Transverse colon (tissue), 4 donors: ENCODE measurements around the gene PTPRG. TPM values are rescaled to one million over a fixed set of nuclear protein-coding genes. Genes with fewer than 3 reads are reported as not detected.

Source experiments
- DNase-seq: peaks from one replicate; pipeline ENCODE4 v3.0.0-alpha.2; 2019
- H3K27ac ChIP-seq, 4 donors: fragments of 200-600 bp; sonication (generic); 2 replicates each; pipeline ENCODE4 v1.5.1; 2016 to 2018; ENCODE audit warnings: inconsistent platforms in 4 of 4
- H3K27me3 ChIP-seq: fragments of 200-600 bp; sonication (generic); 2 replicates; pipeline ENCODE4 v1.5.1; 2017; ENCODE audit warnings: inconsistent platforms
- H3K36me3 ChIP-seq, 4 donors: fragments of 200-600 bp; sonication (generic); 2 replicates each; pipeline ENCODE4 v1.5.1; 2017 to 2019; ENCODE audit warnings: inconsistent platforms in 4 of 4
- H3K4me1 ChIP-seq, 4 donors: fragments of 200-600 bp; sonication (generic); 2 replicates each; pipeline ENCODE4 v1.5.1; 2017 to 2020; ENCODE audit warnings: inconsistent platforms in 4 of 4
- H3K4me3 ChIP-seq, 4 donors: fragments of 200-600 bp; sonication (generic); 1 replicate in 1 of 4; 2 replicates in 3 of 4; pipeline versions ENCODE4 v1.5.1 to v1.6.1; 2017 to 2019; ENCODE audit warnings: inconsistent platforms in 4 of 4
- H3K9me3 ChIP-seq, 2 donors: fragments of 200-600 bp; sonication (generic); 2 replicates each; pipeline ENCODE4 v1.5.1; 2017 to 2019; ENCODE audit warnings: inconsistent platforms in 2 of 2
- EP300 ChIP-seq: sonication (generic); formaldehyde crosslinking; IDR thresholded peaks from one replicate; pipeline ENCODE4 v1.6.1; 2017; ENCODE audit warnings: antibody characterized with exemption, low read depth
- POLR2A ChIP-seq: fragments of 450-650 bp; IDR thresholded peaks from one replicate; pipeline ENCODE4 v1.6.1; 2016; ENCODE audit warnings: antibody characterized with exemption, mild to moderate bottlenecking, moderate library complexity
- POLR2AphosphoS5 ChIP-seq, 3 donors: sonication (generic); formaldehyde crosslinking; IDR thresholded peaks; one replicate each; pipeline ENCODE4 v1.6.1; 2016; ENCODE audit warnings: antibody characterized with exemption in 3 of 3
- WGBS, 2 donors: methylation state at CpG; one replicate each; pipeline ENCODE4 v1.1.5; 2018; ENCODE audit warnings: low coverage in 1 of 2; 5-methylcytosine and 5-hydroxymethylcytosine counted together
- in situ Hi-C, 4 donors: fragments of 200-750 bp; cut with MboI; loops; one replicate each; pipeline versions ENCODE4 v1.15.0 to v1.15.1; 2017; ENCODE audit warnings: low sequenced_read_pairs in 3 of 4, low pct_ligation_motif_present in 1 of 4, low pct_unique_long_range_greater_than_20kb in 1 of 4
- intact Hi-C: fragments of 100-400 bp; cut with DNase I; formaldehyde crosslinking; loops from one replicate; pipeline ENCODE4 v1.15.1; 2023; ENCODE audit warnings: low total_unique reads
- total RNA-seq, 4 donors: library from RNA; depleted of rRNA; stranded (reverse); fragments of >200 nt; gene quantifications; one replicate each; pipeline ENCODE4 v1.1.0, GENCODE V29; 2016
- TF ChIP-seq, protein P1 (sequence below), 5 experiments: fragments of 200-600 bp in 3 of 5; fragments of 450-650 bp in 2 of 5; sonication (generic) in 3 of 5; IDR thresholded peaks; 1 replicate in 2 of 5; 2 replicates in 3 of 5; pipeline ENCODE4 v1.5.1; 2016 to 2017; ENCODE audit warnings: antibody characterized with exemption in 5 of 5, inconsistent platforms in 3 of 5, mild to moderate bottlenecking in 2 of 5, moderate library complexity in 1 of 5

Gene PTPRG
- total RNA-seq, 4 donors from 2014 or later = 29.2 to 83.4 (median 41.6) TPM

GRCh38 chr3:61733000-61733399, 171.6 kb downstream of the PTPRG start:
- 33 to 60% methylated on average over 1 of the region's 1 CpG for WGBS, 2 donors
- Histone ChIP-seq H3K27me3 (no peaks in the 10 kb centered on the region), H3K4me1 (peaks cover 0 to 41% (median 4%) of the 10 kb centered on the region in 4 donors), H3K4me3 (no peak overlapping the region), H3K36me3 (no peaks in the 10 kb centered on the region), H3K9me3 (no peaks in the 10 kb centered on the region), H3K27ac (no peak overlapping the region)
- in situ Hi-C loops = no loop called here
- no peak for TF ChIP-seq EP300
- TF ChIP-seq, protein P1, sequence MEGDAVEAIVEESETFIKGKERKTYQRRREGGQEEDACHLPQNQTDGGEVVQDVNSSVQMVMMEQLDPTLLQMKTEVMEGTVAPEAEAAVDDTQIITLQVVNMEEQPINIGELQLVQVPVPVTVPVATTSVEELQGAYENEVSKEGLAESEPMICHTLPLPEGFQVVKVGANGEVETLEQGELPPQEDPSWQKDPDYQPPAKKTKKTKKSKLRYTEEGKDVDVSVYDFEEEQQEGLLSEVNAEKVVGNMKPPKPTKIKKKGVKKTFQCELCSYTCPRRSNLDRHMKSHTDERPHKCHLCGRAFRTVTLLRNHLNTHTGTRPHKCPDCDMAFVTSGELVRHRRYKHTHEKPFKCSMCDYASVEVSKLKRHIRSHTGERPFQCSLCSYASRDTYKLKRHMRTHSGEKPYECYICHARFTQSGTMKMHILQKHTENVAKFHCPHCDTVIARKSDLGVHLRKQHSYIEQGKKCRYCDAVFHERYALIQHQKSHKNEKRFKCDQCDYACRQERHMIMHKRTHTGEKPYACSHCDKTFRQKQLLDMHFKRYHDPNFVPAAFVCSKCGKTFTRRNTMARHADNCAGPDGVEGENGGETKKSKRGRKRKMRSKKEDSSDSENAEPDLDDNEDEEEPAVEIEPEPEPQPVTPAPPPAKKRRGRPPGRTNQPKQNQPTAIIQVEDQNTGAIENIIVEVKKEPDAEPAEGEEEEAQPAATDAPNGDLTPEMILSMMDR (IDR thresholded peaks at IDR 0.05) = no peak
- TF ChIP-seq POLR2A = no peak
- TF ChIP-seq POLR2AphosphoS5 (IDR thresholded peaks at IDR 0.05) = no peak
- no peak for DNase-seq
- intact Hi-C loops = no loop called here

DNA sequence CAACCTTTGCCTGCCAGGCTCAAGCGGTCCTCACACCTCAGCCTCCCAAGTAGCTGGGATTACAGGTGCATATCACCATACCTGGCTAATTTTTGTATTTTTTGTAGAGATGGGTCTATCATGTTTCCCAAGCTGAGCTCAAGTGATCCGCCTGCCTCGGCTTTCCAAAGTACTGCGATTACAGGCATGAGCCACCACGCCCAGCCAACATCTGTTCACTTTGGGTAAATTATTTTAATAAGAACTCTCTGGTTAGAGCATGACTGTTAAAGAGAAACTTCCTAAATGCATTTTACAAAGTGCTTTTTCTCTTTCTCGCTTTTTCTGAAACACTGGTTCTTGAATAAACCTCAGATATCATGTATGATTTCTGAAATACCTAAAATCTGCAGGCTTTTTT, 172.5 kb downstream of the PTPRG start:
- no peak overlapping the region for H3K4me3 ChIP-seq
- 55 to 73% methylated on average over 1 to 6 of the region's 6 CpGs for WGBS, 2 donors
- intact Hi-C loops = no loop called here
- no peak overlapping the region for H3K27ac ChIP-seq
- H3K4me1 ChIP-seq = peaks cover 0 to 38% (median 1%) of the 10 kb centered on the region in 4 donors
- no peak for DNase-seq
- H3K9me3 ChIP-seq = no peaks in the 10 kb centered on the region
- in situ Hi-C loops = no loop called here
- no peaks in the 10 kb centered on the region for H3K27me3 ChIP-seq
- TF ChIP-seq, protein P1 (IDR thresholded peaks at IDR 0.05) = no peak
- TF ChIP-seq POLR2A (no peak), EP300 (no peak), POLR2AphosphoS5 (IDR thresholded peaks at IDR 0.05) (no peak)
- no peaks in the 10 kb centered on the region for H3K36me3 ChIP-seq

GRCh38 chr3:61734749-61735686, 173.6 kb downstream of the PTPRG start:
- intact Hi-C loops = no loop called here
- Histone ChIP-seq H3K27me3 (no peaks in the 10 kb centered on the region), H3K4me1 (peaks cover 0 to 31% (median 4%) of the 10 kb centered on the region in 4 donors), H3K9me3 (no peaks in the 10 kb centered on the region), H3K36me3 (no peaks in the 10 kb centered on the region), H3K4me3 (no peak overlapping the region), H3K27ac (no peak overlapping the region)
- TF ChIP-seq, protein P1 (IDR thresholded peaks at IDR 0.05) = no peak
- no peak for TF ChIP-seq POLR2AphosphoS5 (IDR thresholded peaks at IDR 0.05)
- TF ChIP-seq POLR2A = no peak
- no peak for TF ChIP-seq EP300
- no peak for DNase-seq
- in situ Hi-C loops = no loop called here
- 69 to 74% methylated on average over 6 of the region's 6 CpGs for WGBS, 2 donors

GRCh38 chr3:61736506-61736905, 175.1 kb downstream of the PTPRG start:
- no peaks in the 10 kb centered on the region for H3K36me3 ChIP-seq
- intact Hi-C loops (no loop called here), in situ Hi-C loops (no loop called here)
- H3K4me1 ChIP-seq = peaks cover 3 to 36% (median 5%) of the 10 kb centered on the region in 4 donors
- no peak overlapping the region for H3K27ac ChIP-seq
- H3K27me3 ChIP-seq = no peaks in the 10 kb centered on the region
- 83 to 89% methylated on average over 5 of the region's 5 CpGs for WGBS, 2 donors
- H3K9me3 ChIP-seq = no peaks in the 10 kb centered on the region
- no peak for TF ChIP-seq POLR2AphosphoS5 (IDR thresholded peaks at IDR 0.05)
- TF ChIP-seq, protein P1 (IDR thresholded peaks at IDR 0.05) = no peak
- no peak for TF ChIP-seq EP300
- TF ChIP-seq POLR2A = no peak
- no peak for DNase-seq
- H3K4me3 ChIP-seq = no peak overlapping the region
